Lower leg skin (tissue), 4 donors: ENCODE results near the gene EID3. TPM values are rescaled to one million over a fixed set of nuclear protein-coding genes. Genes with fewer than 3 reads are reported as not detected.
"Not testable (repeated sequence)": the region's sequence is repeated elsewhere in the genome, so short reads cannot be mapped to it uniquely, and the experiment has no call there.

Experiments
- DNase-seq, 2 donors: peaks; one replicate each; pipeline ENCODE4 v3.0.0-alpha.2; 2019; ENCODE audit warnings: low spot score in 2 of 2
- H3K4me3 ChIP-seq: fragments of 200-600 bp; sonication (generic); 2 replicates; pipeline ENCODE4 v1.5.1; 2017; ENCODE audit warnings: mild to moderate bottlenecking, low read depth; ENCODE audit not compliant: poor library complexity, severe bottlenecking
- POLR2A ChIP-seq, 2 donors: fragments of 450-650 bp; IDR thresholded peaks; one replicate each; pipeline ENCODE4 v1.6.1; 2016 to 2017; ENCODE audit warnings: antibody characterized with exemption in 2 of 2, mild to moderate bottlenecking in 1 of 2, moderate library complexity in 1 of 2
- WGBS, 2 donors: methylation state at CpG; one replicate each; pipeline ENCODE4 v1.1.5; 2018; 5-methylcytosine and 5-hydroxymethylcytosine counted together
- intact Hi-C: fragments of 100-400 bp; cut with DNase I; formaldehyde crosslinking; loops from one replicate; pipeline ENCODE4 v1.15.0; 2023; ENCODE audit warnings: low total_unique reads
- total RNA-seq, 4 donors: library from RNA; depleted of rRNA; stranded (reverse); fragments of >200 nt; gene quantifications; one replicate each; pipeline ENCODE4 v1.1.0, GENCODE V29; 2016
- TF ChIP-seq, protein P1 (sequence below), 3 donors: fragments of 450-650 bp; IDR thresholded peaks; one replicate each; pipeline ENCODE4 v1.5.1; 2016; ENCODE audit warnings: antibody characterized with exemption in 3 of 3, mild to moderate bottlenecking in 3 of 3, moderate library complexity in 2 of 3

Gene EID3
- total RNA-seq, 4 donors from 2014 or later = 1.1 to 3.6 (median 3.1) TPM

DNA sequence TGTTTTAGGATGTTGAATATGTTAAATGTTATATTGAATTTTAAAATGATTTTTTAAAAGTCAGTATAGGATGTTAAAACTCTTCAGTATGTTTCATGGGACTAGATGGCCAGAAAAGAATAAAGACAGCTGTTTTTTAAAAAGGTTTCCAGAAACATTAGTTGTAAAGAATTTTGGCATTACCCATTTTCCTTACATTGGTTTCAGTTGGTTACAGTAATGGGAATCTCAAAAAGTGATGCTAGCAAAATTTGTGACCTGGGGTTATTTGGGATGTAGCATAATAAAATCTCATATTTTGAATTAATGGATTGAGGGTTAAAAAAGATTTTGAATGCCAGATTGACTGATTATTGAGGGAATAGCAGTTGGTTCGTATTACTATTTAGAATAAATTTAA is 25.3 kb downstream of the EID3 start:
- intact Hi-C loops = no loop called here
- 85 to 94% methylated on average over 1 of the region's 1 CpG for WGBS, 2 donors
- H3K4me3 ChIP-seq = no peak overlapping the region
- DNase-seq = no peak
- no peak for TF ChIP-seq POLR2A (IDR thresholded peaks at IDR 0.05)
- TF ChIP-seq, protein P1, sequence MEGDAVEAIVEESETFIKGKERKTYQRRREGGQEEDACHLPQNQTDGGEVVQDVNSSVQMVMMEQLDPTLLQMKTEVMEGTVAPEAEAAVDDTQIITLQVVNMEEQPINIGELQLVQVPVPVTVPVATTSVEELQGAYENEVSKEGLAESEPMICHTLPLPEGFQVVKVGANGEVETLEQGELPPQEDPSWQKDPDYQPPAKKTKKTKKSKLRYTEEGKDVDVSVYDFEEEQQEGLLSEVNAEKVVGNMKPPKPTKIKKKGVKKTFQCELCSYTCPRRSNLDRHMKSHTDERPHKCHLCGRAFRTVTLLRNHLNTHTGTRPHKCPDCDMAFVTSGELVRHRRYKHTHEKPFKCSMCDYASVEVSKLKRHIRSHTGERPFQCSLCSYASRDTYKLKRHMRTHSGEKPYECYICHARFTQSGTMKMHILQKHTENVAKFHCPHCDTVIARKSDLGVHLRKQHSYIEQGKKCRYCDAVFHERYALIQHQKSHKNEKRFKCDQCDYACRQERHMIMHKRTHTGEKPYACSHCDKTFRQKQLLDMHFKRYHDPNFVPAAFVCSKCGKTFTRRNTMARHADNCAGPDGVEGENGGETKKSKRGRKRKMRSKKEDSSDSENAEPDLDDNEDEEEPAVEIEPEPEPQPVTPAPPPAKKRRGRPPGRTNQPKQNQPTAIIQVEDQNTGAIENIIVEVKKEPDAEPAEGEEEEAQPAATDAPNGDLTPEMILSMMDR (IDR thresholded peaks at IDR 0.05) = no peak

DNA sequence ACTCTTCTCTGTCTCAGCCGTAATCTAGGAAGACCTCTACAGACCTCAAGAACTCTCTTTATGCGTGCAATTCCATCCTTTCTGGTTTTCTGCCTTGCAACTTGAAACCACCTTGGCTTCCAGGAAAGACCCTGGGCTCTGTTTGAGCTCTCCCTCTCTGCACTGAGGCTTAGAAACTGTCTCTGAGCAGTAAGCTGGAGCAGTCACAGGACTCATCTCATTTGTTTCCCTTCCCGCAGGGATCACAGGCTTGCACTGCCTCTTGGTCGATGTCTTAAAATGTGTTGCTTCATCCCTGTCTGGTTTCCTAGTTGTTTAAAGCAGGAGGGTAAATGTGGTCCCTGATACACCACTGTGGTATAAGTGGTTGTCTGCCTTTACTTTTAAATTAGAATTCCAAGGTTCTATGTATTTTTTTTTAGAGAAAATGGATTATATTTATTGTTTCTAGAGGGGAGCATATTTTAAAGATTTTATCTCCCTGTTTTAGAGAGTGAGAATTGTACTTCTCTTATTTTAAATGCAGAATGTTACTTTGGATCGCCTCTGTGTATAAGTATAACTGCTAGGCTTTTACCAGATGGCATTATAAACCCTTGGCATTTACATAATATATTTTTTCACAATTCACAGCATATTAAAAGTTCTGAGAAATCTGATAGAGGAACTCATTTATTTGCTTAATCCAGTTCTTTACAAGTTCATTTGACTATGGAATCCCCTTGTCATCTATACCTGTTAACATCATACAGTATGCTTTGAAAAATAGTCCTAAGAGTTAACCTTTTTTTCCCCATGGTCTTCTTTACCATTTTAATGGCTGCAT is 26.4 kb downstream of the EID3 start:
- intact Hi-C loops = no loop called here
- TF ChIP-seq, protein P1 (IDR thresholded peaks at IDR 0.05) = no peak
- no peak for DNase-seq
- 87% methylated on average over 5 of the region's 5 CpGs for WGBS, 2 donors
- H3K4me3 ChIP-seq = no peak overlapping the region

DNA sequence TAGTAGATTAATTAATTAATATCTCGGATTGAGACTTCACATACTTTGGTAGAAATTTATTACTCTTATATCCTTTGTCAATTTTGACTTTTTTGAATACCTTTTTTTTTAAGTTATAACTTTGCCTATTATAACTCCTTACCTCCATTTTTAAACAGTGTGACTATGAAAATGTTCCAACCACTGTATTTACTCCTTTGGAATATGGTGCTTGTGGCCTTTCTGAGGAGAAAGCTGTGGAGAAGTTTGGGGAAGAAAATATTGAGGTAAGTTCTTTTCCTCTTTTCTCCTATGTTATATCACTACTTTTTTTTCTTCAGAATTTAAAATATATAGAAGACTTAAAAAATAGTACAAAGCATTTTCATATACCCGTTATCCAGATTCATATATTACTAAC is 27.8 kb downstream of the EID3 start:
- no peak for TF ChIP-seq POLR2A (IDR thresholded peaks at IDR 0.05)
- TF ChIP-seq, protein P1 (IDR thresholded peaks at IDR 0.05) = no peak
- 93 to 95% methylated on average over 2 of the region's 2 CpGs for WGBS, 2 donors
- intact Hi-C loops = no loop called here
- no peak overlapping the region for H3K4me3 ChIP-seq
- no peak for DNase-seq

DNA sequence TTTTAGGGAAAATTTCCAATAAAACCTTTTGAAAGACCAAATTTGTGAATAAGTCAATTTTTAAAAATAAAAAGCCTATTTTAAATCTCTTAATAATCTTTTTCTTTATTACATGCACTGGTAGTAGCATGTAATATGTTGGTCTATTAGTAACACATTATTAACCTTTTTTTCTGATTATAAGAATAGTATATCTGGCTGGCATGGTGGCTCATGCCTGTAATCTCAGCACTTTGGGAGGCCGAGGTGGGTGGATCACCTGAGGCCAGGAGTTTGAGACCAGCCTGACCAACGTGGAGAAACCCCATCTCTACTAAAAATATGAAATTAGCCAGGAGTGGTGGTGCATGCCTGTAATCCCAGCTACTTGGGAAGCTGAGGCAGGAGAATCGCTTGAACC is 28.7 kb downstream of the EID3 start:
- DNase-seq, H3K4me3 ChIP-seq, intact Hi-C loops: not testable (repeated sequence)
- 94% methylated on average over 3 of the region's 3 CpGs for WGBS, 2 donors

DNA sequence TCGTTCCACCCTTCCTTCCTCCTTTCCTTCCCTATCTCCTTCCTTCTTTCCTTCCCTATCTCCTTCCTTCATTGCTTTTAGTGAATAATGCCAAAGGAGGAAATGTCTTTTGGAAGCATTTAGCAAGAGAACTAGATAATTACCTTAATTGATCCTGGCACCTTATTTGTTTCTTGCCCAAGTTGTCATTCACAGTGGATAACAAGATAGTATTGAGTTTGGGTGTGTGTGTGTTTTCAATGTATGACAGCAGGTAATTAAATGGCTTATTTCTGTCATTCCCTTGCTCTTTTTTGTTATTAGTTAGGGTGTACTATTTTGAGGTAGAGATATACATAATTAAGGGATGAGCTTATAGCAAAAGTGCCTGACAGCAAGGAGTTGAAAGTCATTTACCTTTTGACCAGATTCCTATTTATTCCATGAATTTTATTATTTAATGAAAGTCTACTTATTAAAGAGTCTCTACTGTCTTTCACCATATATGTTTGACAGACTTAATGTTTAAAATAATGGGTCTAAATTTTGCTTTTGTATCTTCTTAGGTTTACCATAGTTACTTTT is 30.2 kb downstream of the EID3 start:
- no peak for DNase-seq
- H3K4me3 ChIP-seq = no peak overlapping the region
- TF ChIP-seq POLR2A (IDR thresholded peaks at IDR 0.05) = no peak
- TF ChIP-seq, protein P1 (IDR thresholded peaks at IDR 0.05) = no peak
- 56% methylated on average over 1 of the region's 1 CpG for WGBS, 2 donors
- intact Hi-C loops = no loop called here

DNA sequence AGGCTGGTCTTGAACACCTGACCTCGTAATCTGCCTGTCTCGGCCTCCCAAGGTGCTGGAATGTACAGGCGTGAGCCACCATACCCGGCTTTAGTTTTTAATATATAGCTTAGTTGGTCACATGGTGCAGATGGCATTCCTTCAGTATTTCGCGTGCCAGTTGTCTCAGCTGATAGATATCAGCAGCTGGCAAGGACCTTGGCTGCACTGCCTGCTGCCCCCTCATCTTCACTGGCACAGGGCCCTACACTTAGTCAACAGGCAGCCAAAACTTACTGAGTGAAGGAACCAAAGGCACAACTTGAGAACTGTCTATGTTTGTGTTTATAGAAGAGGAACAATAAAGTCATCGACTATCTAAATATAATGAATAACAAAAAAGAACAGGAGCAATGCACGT is 31.0 kb downstream of the EID3 start:
- no peak for DNase-seq
- intact Hi-C loops = no loop called here
- no peak overlapping the region for H3K4me3 ChIP-seq
- WGBS, 2 donors = 83% methylated on average over 8 of the region's 8 CpGs
- TF ChIP-seq, protein P1 (IDR thresholded peaks at IDR 0.05) = no peak
- no peak for TF ChIP-seq POLR2A (IDR thresholded peaks at IDR 0.05)
